AG04449 (cell line): ENCODE measurements around the gene NRG2.

Source experiments
- CTCF ChIA-PET: fragments of 350-600 bp; formaldehyde crosslinking; extraction: SDS; loops from one replicate; lab custom pipeline; 2021; ENCODE audit warnings: antibody characterized with exemption; lab: Yijun Ruan, JAX
- POLR2A ChIA-PET: fragments of 400-600, 350-600 bp; formaldehyde crosslinking; extraction: SDS; loops from one replicate; lab custom pipeline; 2020; ENCODE audit warnings: antibody characterized with exemption, inconsistent platforms; lab: Yijun Ruan, JAX
- DNase-seq: peaks from one replicate; pipeline ENCODE4 v3.0.0-alpha.2; 2010; ENCODE audit warnings: low read depth, low spot score
- H3K4me3 ChIP-seq: 2 replicates; pipeline ENCODE4 v1.5.1; 2011; ENCODE audit warnings: low read depth, mild to moderate bottlenecking, control low read depth, low read length
- CTCF ChIP-seq: IDR thresholded peaks from one replicate; pipeline ENCODE4 v1.5.1; 2011; ENCODE audit warnings: mild to moderate bottlenecking, moderate library complexity, low read length, control low read depth, inconsistent platforms; ENCODE audit not compliant: insufficient read depth; ENCODE audit errors: missing control alignments

Gene NRG2

DNA sequence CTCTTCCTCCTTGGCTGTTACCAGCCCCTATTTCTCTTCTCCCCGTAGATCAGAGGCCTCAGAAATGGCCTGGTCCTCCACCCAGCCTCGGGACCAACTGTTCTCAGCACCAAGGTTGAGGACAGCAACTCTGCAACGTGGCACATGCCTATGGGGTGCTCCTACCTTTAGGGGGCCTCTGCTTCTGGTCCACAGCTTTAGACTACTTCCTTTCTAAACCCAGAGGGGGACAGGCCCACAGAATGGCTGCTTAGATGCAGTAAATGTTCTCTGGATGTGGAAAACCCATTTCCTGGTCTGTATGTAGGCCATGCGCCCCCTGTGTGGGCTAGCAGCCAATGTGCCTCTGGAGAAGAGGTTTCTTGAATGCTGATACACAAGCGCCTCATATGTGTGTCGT is 68.4 kb downstream of the NRG2 start:
- ChIA-PET CTCF (interaction anchor here (4.4 to 13.5 kb wide), 2 partner anchors 7 to 185 kb away, joined by 18 to 457 read pairs; no protein-coding TSS in a partner anchor), POLR2A (no interaction called here)
- TF ChIP-seq CTCF, result no peak
- DNase-seq, result no peak
- no peak overlapping the region for H3K4me3 ChIP-seq

DNA sequence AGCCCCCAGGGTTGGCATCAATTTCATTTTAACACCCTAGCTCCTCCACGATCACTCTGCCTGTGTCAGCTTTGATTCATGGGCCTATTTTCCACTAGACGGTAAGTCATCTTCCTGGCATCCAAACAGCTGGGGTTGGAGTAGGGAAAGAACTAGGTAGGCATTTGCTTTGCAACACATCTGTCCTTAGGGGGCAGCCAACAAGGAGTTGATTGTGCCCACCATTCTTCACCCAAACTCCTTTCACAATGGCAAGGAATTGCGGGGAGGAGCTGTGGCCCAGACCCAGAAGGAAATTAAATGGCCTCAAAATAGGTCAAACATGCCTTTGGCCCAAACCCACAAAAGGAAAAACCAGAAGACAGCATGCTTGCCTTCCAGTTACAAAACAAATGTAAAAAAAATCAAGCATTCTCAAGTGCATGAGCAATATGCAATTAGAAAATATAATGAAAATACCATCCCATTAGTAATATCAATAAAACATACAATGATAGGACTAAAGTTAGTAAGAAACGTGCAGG is 71.8 kb downstream of the NRG2 start:
- ChIA-PET POLR2A (no interaction called here), CTCF (interaction anchor here (0.6 to 13.5 kb wide), 13 partner anchors 11 to 206 kb away, joined by 3 to 457 read pairs (median 4); partner anchors contain the start of gene PSD2)
- H3K4me3 ChIP-seq, result no peak overlapping the region
- TF ChIP-seq CTCF, result no peak
- DNase-seq, result no peak

- ChIA-PET CTCF (interaction anchor here (0.6 to 13.5 kb wide), 61 partner anchors 7 to 337 kb away, joined by 3 to 457 read pairs (median 5); partner anchors contain the start of genes NRG2 and PSD2), POLR2A (interaction anchor here (0.6 kb wide), 2 partner anchors 16 to 182 kb away, joined by 3 read pairs; no protein-coding TSS in a partner anchor)
Observed at GRCh38 chr5:139969318-139969717, 73.8 kb downstream of the NRG2 start.

DNA sequence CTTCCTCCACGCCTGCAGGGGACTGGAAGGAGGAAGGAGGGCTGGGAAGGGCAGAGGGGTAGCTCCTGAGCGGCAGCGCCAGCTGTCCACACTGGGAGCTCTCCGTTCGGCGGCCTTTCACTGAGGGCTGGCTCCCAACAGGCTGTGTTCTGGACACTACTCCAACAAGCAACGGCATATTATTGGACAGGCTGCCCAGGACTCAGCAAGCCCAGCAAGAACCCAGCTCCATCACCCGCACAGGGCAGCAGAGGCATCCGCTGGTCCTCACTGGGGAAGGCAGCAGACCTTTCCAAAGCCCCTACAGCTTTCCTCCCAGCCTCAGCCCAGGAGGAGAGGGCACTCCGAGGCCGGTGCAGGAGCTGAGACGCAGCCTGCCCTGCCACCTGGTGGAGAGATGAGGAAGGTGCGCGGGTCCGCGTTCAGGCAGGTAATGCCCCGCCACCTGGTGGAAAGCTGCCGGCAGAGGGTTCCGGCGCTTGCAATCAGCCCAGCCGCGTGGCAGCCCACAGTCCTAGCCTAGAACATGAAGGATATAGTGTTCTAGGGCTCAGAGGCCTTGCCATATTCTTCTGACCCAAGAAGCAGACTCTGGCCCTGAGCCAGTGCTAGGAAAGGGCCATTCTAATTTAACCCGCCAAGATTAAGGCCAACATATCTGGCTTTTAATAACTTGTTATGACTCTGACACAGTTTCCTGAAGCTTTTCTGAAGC is 74.4 kb downstream of the NRG2 start:
- H3K4me3 ChIP-seq, result no peak overlapping the region
- DNase-seq, result no peak
- ChIA-PET POLR2A (no interaction called here), CTCF (interaction anchor here (0.6 to 13.5 kb wide), 66 partner anchors 7 to 336 kb away, joined by 3 to 457 read pairs (median 4); partner anchors contain the start of genes NRG2 and PSD2)
- TF ChIP-seq CTCF, result peak; percentile 100

More at GRCh38 chr5:139969318-139969717, 73.8 kb downstream of the NRG2 start:
- no peak for TF ChIP-seq CTCF
- no peak for DNase-seq
- no peak overlapping the region for H3K4me3 ChIP-seq

DNA sequence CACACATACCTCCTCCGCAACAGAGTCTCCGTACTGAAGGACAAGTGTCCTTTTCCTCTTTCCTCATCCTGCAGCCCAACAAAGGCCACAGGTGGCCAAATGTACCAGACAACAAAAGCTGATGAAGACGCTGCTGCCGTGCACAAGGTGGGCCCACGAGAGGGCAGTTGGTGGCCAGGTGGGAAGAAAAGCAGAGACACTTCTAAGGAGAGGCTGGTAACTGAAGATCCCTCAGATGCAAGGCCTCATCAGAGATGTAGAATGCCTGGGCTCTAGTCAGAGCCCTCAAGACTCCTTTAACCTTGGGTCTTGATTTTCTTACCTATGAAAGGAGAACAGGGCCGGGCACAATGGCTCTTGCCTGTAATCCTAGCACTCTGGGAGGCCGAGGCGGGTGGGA is 75.7 kb downstream of the NRG2 start:
- CTCF ChIA-PET, result interaction anchor here (0.7 to 13.5 kb wide), 17 partner anchors 9 to 334 kb away, joined by 3 to 457 read pairs (median 21); partner anchors contain the start of gene PSD2
- POLR2A ChIA-PET, result no interaction called here
- DNase-seq, result no peak
- no peak overlapping the region for H3K4me3 ChIP-seq
- TF ChIP-seq CTCF, result no peak

DNA sequence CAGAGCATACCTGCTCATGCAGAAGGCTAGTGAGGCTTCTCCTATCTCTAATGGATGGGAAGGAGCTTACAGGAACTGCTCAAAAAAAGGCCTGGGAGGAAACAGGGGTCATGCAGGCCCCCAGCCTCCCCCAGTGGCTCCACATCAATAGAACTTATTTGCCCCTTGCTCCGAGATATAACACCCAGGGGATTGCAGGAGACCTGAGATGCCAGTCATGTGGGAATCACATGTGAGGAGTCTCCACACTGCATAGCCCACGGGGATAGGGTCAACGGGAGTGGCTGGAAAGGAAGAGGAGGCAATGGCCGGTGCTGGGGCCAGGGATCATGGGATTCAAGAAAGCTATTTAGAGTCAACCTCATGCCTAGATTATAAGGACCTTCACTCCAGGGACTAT is 76.2 kb downstream of the NRG2 start:
- ChIA-PET POLR2A (no interaction called here), CTCF (interaction anchor here (0.7 to 13.5 kb wide), 11 partner anchors 9 to 333 kb away, joined by 3 to 457 read pairs (median 10); no protein-coding TSS in a partner anchor)
- TF ChIP-seq CTCF, result no peak
- no peak overlapping the region for H3K4me3 ChIP-seq
- DNase-seq, result no peak
